GM23338 (cell line): Measurements from ENCODE around the gene ZNF766.

ENCODE experiments used
- CREB1 ChIP-seq: fragments of 250-450 bp; sonication (Bioruptor Pico); IDR thresholded peaks from 2 replicates; pipeline ENCODE4 v1.5.0; 2020; ENCODE audit warnings: low read depth, mild to moderate bottlenecking, moderate library complexity
- CTCF ChIP-seq, 2 experiments: fragments of 200-600 bp in 1 of 2; sonication (generic) in 1 of 2; conservative IDR thresholded peaks; 2 replicates each; pipeline versions ENCODE4 v1.5.1 to v1.6.1; 2016 to 2017; ENCODE audit warnings: antibody characterized with exemption in 2 of 2, low read depth in 2 of 2, mild to moderate bottlenecking in 2 of 2, moderate library complexity in 1 of 2
- EZH2 ChIP-seq: fragments of 200-600 bp; sonication (generic); IDR thresholded peaks from one replicate; pipeline ENCODE4 v1.8.0; 2017; ENCODE audit warnings: antibody characterized with exemption, mild to moderate bottlenecking, low read depth; ENCODE audit not compliant: unreplicated experiment
- EZH2phosphoT487 ChIP-seq: fragments of 200-600 bp; sonication (generic); IDR thresholded peaks from one replicate; pipeline ENCODE4 v1.8.1; 2018; ENCODE audit warnings: antibody characterized with exemption; ENCODE audit not compliant: unreplicated experiment
- NANOG ChIP-seq: IDR thresholded peaks from 2 replicates; pipeline ENCODE4 v1.6.1; 2016; ENCODE audit warnings: antibody characterized with exemption, borderline replicate concordance
- POLR2AphosphoS5 ChIP-seq: IDR thresholded peaks from 2 replicates; pipeline ENCODE4 v1.6.1; 2016; ENCODE audit warnings: antibody characterized with exemption, low read depth
- REST ChIP-seq: IDR thresholded peaks from one replicate; pipeline ENCODE4 v1.6.1; 2018; ENCODE audit warnings: antibody characterized with exemption; ENCODE audit not compliant: unreplicated experiment
- ZNF114 ChIP-seq: fragments of 250-450 bp; sonication (Bioruptor Pico); IDR thresholded peaks from 2 replicates; pipeline ENCODE4 v1.5.0; 2020; ENCODE audit warnings: mild to moderate bottlenecking, moderate library complexity
- ZNF462 ChIP-seq: fragments of 250-450 bp; sonication (Bioruptor Pico); IDR thresholded peaks from 2 replicates; pipeline ENCODE4 v1.5.0; 2020; ENCODE audit warnings: mild to moderate bottlenecking, moderate library complexity

DNA sequence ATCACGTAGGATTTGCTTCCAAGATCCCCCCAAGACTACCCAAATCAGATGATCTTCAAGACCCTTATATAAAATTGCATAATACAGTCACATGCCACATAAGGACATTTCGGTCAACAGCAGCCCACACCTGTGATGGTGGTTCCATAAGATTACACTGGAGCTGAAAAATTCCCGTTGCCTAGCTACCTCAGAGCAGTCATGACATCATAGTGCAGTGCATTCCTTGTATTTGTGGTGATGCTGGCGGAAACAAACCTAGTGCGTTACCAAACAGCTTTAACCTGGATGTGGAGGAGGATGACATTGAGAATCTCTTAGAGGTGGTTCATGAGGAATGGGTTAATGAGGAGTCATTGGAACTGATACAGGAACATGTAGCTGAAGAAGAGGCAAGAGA, 4.8 kb downstream of the ZNF766 start:
- TF ChIP-seq CTCF (conservative IDR thresholded peaks at IDR 0.05; ENCODE audit: low read depth in 2 of 2) (no peak), POLR2AphosphoS5 (no peak), REST (no peak), EZH2phosphoT487 (no peak), EZH2 (no peak), CREB1 (CRISPR knock-in tag) (no peak), NANOG (no peak), ZNF114 (CRISPR knock-in tag) (no peak), ZNF462 (CRISPR knock-in tag) (no peak)
